ENCODE results near the gene LRRFIP1. TPM values are rescaled to one million over a fixed set of nuclear protein-coding genes. Genes with fewer than 3 reads are reported as not detected.

Gene LRRFIP1
- total RNA-seq, 2 experiments from 2014 or later, result 242 to 248 TPM

GRCh38 chr2:237616734-237617586 lies 10.4 kb upstream of the LRRFIP1 start:
- no peaks in the 10 kb centered on the region for H3K36me3 Mint-ChIP-seq (ENCODE audit: low read depth)
- H3K4me3 Mint-ChIP-seq, result no peak overlapping the region
- POLR2A ChIA-PET, result no interaction called here
- H3K27me3 Mint-ChIP-seq, result peaks cover 12% of the 10 kb centered on the region
- no peaks in the 10 kb centered on the region for H3K9me3 Mint-ChIP-seq
- peaks cover 18% of the 10 kb centered on the region for H3K4me1 Mint-ChIP-seq
- CTCF ChIA-PET, result no interaction called here
- no peak for DNase-seq
- H3K27ac Mint-ChIP-seq, result no peak overlapping the region

- Mint-ChIP-seq H3K27ac (no peak overlapping the region), H3K4me3 (no peak overlapping the region), H3K4me1 (peaks cover 18% of the 10 kb centered on the region), H3K36me3 (ENCODE audit: low read depth) (no peaks in the 10 kb centered on the region), H3K9me3 (no peaks in the 10 kb centered on the region), H3K27me3 (peaks cover 12% of the 10 kb centered on the region)
- no peak for DNase-seq
- ChIA-PET CTCF (no interaction called here), POLR2A (no interaction called here)
Observed at GRCh38 chr2:237617587-237617982, 9.8 kb upstream of the LRRFIP1 start.

GRCh38 chr2:237618449-237618848 lies 8.9 kb upstream of the LRRFIP1 start:
- H3K36me3 Mint-ChIP-seq (ENCODE audit: low read depth), result no peaks in the 10 kb centered on the region
- peaks cover 18% of the 10 kb centered on the region for H3K4me1 Mint-ChIP-seq
- no peak overlapping the region for H3K27ac Mint-ChIP-seq
- no peak overlapping the region for H3K4me3 Mint-ChIP-seq
- DNase-seq, result no peak
- no peaks in the 10 kb centered on the region for H3K9me3 Mint-ChIP-seq
- H3K27me3 Mint-ChIP-seq, result peaks cover 15% of the 10 kb centered on the region
- ChIA-PET POLR2A (no interaction called here), CTCF (no interaction called here)

GRCh38 chr2:237623428-237624403 lies 3.7 kb upstream of the LRRFIP1 start:
- H3K9me3 Mint-ChIP-seq, result no peaks in the 10 kb centered on the region
- no peaks in the 10 kb centered on the region for H3K36me3 Mint-ChIP-seq (ENCODE audit: low read depth)
- H3K27ac Mint-ChIP-seq, result no peak overlapping the region
- H3K27me3 Mint-ChIP-seq, result peaks cover 44% of the 10 kb centered on the region
- CTCF ChIA-PET, result interaction anchor here (1.3 kb wide), 1 partner anchor 121 kb away, joined by 4 read pairs; no protein-coding TSS in a partner anchor
- peaks cover 9% of the 10 kb centered on the region for H3K4me1 Mint-ChIP-seq
- no peak for DNase-seq
- POLR2A ChIA-PET, result no interaction called here
- no peak overlapping the region for H3K4me3 Mint-ChIP-seq

- Mint-ChIP-seq H3K27me3 (peaks cover 47% of the 10 kb centered on the region), H3K4me1 (peaks cover 9% of the 10 kb centered on the region), H3K4me3 (no peak overlapping the region), H3K27ac (no peak overlapping the region), H3K9me3 (no peaks in the 10 kb centered on the region), H3K36me3 (ENCODE audit: low read depth) (no peaks in the 10 kb centered on the region)
- DNase-seq, result no peak
- POLR2A ChIA-PET, result no interaction called here
- CTCF ChIA-PET, result no interaction called here
Observed at GRCh38 chr2:237624565-237624964, 2.8 kb upstream of the LRRFIP1 start.

DNA sequence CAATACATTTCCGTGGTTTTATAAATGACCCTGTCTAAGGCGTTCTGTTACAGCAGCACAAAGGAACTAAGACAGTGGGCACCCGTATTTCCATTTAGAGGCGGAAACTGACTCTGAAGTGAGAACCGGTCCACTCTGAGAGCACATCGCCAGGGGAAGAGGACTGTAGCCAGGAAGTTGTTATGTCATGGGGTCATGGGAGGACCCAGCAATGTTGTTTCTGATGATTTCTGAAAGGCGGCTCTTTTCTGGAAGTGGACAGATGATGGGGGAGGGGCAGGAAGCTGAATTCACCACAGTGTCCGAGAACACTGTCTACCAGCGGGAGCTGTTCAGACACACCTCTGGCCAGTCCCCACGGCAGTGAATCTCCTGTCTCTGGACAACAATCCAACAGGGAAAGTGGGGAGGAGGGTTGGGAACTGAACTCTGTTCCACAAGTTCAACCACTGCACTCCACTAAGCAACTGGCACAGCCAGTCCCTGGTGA lies 2.1 kb upstream of the LRRFIP1 start:
- no peak for DNase-seq
- CTCF ChIA-PET, result no interaction called here
- H3K4me3 Mint-ChIP-seq, result no peak overlapping the region
- no peaks in the 10 kb centered on the region for H3K9me3 Mint-ChIP-seq
- H3K27me3 Mint-ChIP-seq, result peaks cover 54% of the 10 kb centered on the region
- no peak overlapping the region for H3K27ac Mint-ChIP-seq
- H3K4me1 Mint-ChIP-seq, result peaks cover 9% of the 10 kb centered on the region
- H3K36me3 Mint-ChIP-seq (ENCODE audit: low read depth), result no peaks in the 10 kb centered on the region
- POLR2A ChIA-PET, result no interaction called here

GRCh38 chr2:237625777-237626176 lies 1.6 kb upstream of the LRRFIP1 start:
- POLR2A ChIA-PET, result interaction anchor here (1.0 kb wide), 1 partner anchor 344 kb away, joined by 3 read pairs; no protein-coding TSS in a partner anchor
- Mint-ChIP-seq H3K9me3 (no peaks in the 10 kb centered on the region), H3K4me3 (peak overlapping the region; percentile 25), H3K4me1 (peaks cover 9% of the 10 kb centered on the region), H3K27me3 (peaks cover 54% of the 10 kb centered on the region), H3K27ac (no peak overlapping the region), H3K36me3 (ENCODE audit: low read depth) (no peaks in the 10 kb centered on the region)
- DNase-seq, result no peak
- CTCF ChIA-PET, result no interaction called here

- Mint-ChIP-seq H3K36me3 (ENCODE audit: low read depth) (no peaks in the 10 kb centered on the region), H3K4me3 (peak overlapping the region; percentile 37), H3K4me1 (peaks cover 9% of the 10 kb centered on the region), H3K9me3 (no peaks in the 10 kb centered on the region), H3K27ac (no peak overlapping the region), H3K27me3 (peaks cover 54% of the 10 kb centered on the region)
- ChIA-PET POLR2A (no interaction called here), CTCF (no interaction called here)
- no peak for DNase-seq
Observed at GRCh38 chr2:237626813-237627440, 460 bp upstream of the LRRFIP1 start.

DNA sequence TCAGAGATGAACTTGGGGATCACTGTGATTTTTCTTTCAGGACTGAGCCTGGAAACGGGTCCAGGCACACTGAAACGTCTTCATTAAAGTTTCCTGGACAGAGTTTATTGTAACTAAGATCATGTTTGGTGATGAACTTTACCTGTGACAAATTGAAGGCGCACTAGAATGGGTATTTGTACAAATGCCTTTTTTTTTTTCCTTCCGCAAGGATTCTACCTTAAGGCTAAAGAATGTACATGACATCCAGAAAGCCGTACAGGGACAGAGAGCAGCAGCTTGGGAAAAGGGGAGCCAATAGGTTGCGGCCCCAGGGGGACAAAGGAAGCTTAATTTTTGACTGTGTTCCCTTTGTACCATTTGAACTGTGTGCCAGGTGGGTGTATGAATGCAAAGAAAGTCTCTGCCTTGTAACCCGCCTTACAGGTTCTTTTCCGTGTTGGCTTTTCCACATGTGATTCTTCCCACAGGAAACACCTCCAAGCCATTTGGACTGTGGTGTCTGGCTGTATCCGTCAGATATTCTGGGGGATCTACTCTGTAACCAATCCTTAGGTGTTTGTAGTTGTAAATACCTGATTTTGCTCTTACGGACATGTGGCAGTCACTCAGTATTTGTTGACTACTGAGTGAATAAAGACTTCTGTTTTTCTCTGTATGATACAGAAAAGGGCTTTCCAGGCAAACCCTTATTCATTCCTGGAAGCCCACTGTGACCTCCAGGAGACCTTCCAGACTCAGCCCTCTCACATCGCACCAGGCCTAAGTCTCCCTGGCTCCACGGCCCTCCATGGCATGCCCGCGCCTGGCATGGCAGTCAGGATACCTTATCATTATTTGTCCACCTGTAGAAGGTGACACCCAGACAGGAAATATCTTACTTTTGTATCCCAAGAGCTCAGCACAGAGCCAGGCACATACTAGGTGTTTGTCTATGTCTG lies 1.1 kb downstream of the LRRFIP1 start:
- H3K36me3 Mint-ChIP-seq (ENCODE audit: low read depth), result no peaks in the 10 kb centered on the region
- CTCF ChIA-PET, result no interaction called here
- peaks cover 9% of the 10 kb centered on the region for H3K4me1 Mint-ChIP-seq
- POLR2A ChIA-PET, result no interaction called here
- H3K27me3 Mint-ChIP-seq, result peaks cover 50% of the 10 kb centered on the region
- H3K9me3 Mint-ChIP-seq, result no peaks in the 10 kb centered on the region
- DNase-seq, result no peak
- no peak overlapping the region for H3K27ac Mint-ChIP-seq
- peak overlapping the region; percentile 24 for H3K4me3 Mint-ChIP-seq

- ChIA-PET CTCF (no interaction called here), POLR2A (no interaction called here)
- no peak for DNase-seq
- Mint-ChIP-seq H3K9me3 (no peaks in the 10 kb centered on the region), H3K4me1 (peaks cover 9% of the 10 kb centered on the region), H3K4me3 (no peak overlapping the region), H3K27ac (no peak overlapping the region), H3K27me3 (peaks cover 48% of the 10 kb centered on the region), H3K36me3 (ENCODE audit: low read depth) (no peaks in the 10 kb centered on the region)
Observed at GRCh38 chr2:237629188-237629534, 1.8 kb downstream of the LRRFIP1 start.

DNA sequence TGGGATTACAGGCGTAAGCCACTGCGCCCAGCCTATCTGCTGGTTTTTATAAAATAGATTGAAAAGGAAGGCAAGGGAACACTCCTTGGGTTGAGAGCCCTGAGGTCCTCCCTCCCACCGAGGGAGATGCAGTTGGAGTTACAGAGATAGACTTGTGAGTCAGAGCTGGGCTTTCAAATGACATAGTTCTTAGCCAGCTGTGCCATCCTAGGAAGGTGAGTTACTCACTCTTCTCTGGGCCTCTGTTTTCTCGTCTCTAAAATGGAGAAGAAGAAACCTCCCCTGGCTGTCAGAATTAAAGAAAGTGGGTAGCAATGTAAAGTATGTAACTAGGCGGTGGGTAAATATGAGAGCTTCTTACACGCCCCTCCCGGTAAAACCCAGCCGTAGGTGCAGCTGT lies 2.4 kb downstream of the LRRFIP1 start:
- no peaks in the 10 kb centered on the region for H3K9me3 Mint-ChIP-seq
- CTCF ChIA-PET, result no interaction called here
- no peak overlapping the region for H3K4me3 Mint-ChIP-seq
- H3K27me3 Mint-ChIP-seq, result peaks cover 44% of the 10 kb centered on the region
- H3K36me3 Mint-ChIP-seq (ENCODE audit: low read depth), result no peaks in the 10 kb centered on the region
- H3K27ac Mint-ChIP-seq, result no peak overlapping the region
- no peak for DNase-seq
- POLR2A ChIA-PET, result no interaction called here
- H3K4me1 Mint-ChIP-seq, result peaks cover 9% of the 10 kb centered on the region

DNA sequence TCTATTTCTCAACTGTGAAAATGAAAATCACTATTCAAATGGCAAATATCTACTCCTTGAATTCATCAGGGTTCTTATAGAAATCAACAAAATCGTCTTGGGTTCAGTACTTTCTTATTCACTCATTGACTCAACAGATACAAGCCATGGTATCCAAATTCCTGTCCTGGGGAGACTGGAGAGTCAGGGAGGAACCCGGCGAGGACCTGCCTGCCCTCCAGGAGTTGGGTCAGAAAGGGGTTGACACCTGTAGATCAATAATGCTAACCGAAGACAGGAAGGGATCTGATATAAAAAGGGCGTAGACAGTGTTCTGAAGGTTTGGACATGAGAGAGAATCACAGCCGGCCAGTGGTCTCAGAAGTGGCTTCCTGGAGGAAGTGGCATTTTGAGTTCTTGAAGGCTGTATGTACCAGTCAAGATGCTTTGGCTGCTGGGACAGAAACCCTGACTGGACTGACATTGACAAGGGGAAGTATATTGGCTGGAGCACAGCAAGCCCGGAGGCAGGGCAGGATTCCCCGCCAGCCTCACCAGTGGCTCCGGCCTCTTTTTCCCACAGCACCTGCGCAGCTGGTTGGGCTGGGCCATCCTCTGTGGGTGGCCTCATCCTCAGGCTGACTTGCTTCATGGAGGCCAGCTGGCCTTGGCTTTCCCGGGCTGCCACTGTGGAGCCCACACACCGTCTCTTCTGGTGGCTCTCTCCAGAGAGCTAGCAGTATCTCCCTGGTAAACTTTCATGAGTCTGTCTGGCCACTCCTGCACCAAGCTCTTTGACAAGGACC lies 3.0 kb downstream of the LRRFIP1 start:
- no peaks in the 10 kb centered on the region for H3K36me3 Mint-ChIP-seq (ENCODE audit: low read depth)
- ChIA-PET POLR2A (no interaction called here), CTCF (interaction anchor here (0.9 kb wide), 1 partner anchor 114 kb away, joined by 3 read pairs; no protein-coding TSS in a partner anchor)
- H3K9me3 Mint-ChIP-seq, result no peaks in the 10 kb centered on the region
- peaks cover 9% of the 10 kb centered on the region for H3K4me1 Mint-ChIP-seq
- peaks cover 42% of the 10 kb centered on the region for H3K27me3 Mint-ChIP-seq
- no peak overlapping the region for H3K27ac Mint-ChIP-seq
- DNase-seq, result no peak
- no peak overlapping the region for H3K4me3 Mint-ChIP-seq

All from activated CD4-positive, alpha-beta memory T cell treated with anti-CD3 and anti-CD28 coated beads, Interleukin-2, amount 10 ng/mL, durations not matched to agents 7 days and 5 days (primary cell).